Lower leg skin (tissue), 3 donors: ENCODE measurements around the gene CCAR1.

Source experiments
- POLR2A ChIP-seq, 2 donors: fragments of 450-650 bp; IDR thresholded peaks; one replicate each; pipeline ENCODE4 v1.6.1; 2016 to 2017; ENCODE audit warnings: antibody characterized with exemption in 2 of 2, mild to moderate bottlenecking in 1 of 2, moderate library complexity in 1 of 2
- TF ChIP-seq, protein P1 (sequence below), 3 donors: fragments of 450-650 bp; IDR thresholded peaks; one replicate each; pipeline ENCODE4 v1.5.1; 2016; ENCODE audit warnings: antibody characterized with exemption in 3 of 3, mild to moderate bottlenecking in 3 of 3, moderate library complexity in 2 of 3

DNA sequence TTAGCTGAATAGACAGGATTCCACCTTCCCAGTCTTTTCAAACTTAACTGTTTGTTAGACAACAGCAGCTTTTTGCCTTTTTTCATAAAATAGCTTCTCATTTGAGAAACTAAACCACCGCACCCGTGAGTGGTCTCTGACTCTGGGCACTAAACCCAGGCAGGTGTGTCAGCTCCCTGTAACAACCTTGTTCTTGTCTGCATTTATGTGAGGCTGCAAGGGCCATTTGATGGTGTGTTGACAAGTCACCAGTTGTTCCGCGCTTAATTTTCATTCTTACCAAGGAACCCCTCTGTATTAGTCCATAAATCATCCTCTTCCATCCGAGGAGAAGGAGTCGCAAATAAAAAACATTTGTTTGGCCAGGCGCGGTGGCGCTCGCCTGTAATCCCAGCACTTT, 107.8 kb downstream of the CCAR1 start:
- TF ChIP-seq, protein P1, sequence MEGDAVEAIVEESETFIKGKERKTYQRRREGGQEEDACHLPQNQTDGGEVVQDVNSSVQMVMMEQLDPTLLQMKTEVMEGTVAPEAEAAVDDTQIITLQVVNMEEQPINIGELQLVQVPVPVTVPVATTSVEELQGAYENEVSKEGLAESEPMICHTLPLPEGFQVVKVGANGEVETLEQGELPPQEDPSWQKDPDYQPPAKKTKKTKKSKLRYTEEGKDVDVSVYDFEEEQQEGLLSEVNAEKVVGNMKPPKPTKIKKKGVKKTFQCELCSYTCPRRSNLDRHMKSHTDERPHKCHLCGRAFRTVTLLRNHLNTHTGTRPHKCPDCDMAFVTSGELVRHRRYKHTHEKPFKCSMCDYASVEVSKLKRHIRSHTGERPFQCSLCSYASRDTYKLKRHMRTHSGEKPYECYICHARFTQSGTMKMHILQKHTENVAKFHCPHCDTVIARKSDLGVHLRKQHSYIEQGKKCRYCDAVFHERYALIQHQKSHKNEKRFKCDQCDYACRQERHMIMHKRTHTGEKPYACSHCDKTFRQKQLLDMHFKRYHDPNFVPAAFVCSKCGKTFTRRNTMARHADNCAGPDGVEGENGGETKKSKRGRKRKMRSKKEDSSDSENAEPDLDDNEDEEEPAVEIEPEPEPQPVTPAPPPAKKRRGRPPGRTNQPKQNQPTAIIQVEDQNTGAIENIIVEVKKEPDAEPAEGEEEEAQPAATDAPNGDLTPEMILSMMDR (IDR thresholded peaks at IDR 0.05), result no peak
- TF ChIP-seq POLR2A (IDR thresholded peaks at IDR 0.05), result no peak
